Measurements from ENCODE around the gene PTCRA. TPM values are rescaled to one million over a fixed set of nuclear protein-coding genes. Genes with fewer than 3 reads are reported as not detected.

The PTCRA gene
- total and polyA plus RNA-seq, 4 donors: 0.37 to 5.5 (median 4.0) TPM

DNA sequence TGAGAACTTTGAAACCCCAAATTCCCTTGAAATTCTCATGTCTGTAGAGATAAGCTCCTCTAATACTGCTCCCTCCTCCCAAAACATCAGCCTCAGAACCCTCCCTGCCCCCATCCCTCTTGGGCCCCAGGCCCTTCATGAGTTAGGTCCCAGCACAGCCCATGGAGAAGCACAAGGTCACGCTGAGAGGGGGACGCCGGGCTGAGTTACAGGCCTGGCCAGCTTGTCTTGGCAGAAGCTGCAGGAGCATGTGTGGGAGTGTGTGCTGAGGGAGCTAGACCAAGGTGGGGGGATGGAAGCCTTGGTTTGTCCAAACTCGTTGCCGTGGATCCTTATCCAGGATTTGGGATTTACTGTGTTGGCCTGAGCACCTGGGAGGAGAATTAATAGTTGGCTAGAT lies 8.5 kb upstream of the PTCRA start:
- Histone ChIP-seq H3K4me1 (ENCODE audit: control insufficient read depth in 5 of 5, insufficient read depth in 5 of 5, low read length in 5 of 5) (peaks cover 0 to 8% (median 1%) of the 10 kb centered on the region in 5 donors), H3K9me3 (ENCODE audit: control insufficient read depth in 4 of 4, insufficient read depth in 3 of 4, low read length in 3 of 4) (no peaks in the 10 kb centered on the region), H3K9ac (ENCODE audit: insufficient read depth in 1 of 2, low read length in 2 of 2) (no peak overlapping the region), H3K36me3 (ENCODE audit: control insufficient read depth in 4 of 4, insufficient read depth in 4 of 4, low read length in 4 of 4) (no peaks in the 10 kb centered on the region), H3K4me3 (no peak overlapping the region), H3K27ac (ENCODE audit: low read depth in 1 of 2, low read length in 1 of 2) (no peak overlapping the region), H3K27me3 (ENCODE audit: control insufficient read depth in 3 of 3, insufficient read depth in 3 of 3, low read length in 2 of 3) (no peaks in the 10 kb centered on the region)
- no peak for DNase-seq
- no peak for ATAC-seq (ENCODE audit: insufficient read depth, low FRiP score)
- 77 to 89% methylated on average over 5 of the region's 5 CpGs for WGBS, 2 donors
- TF ChIP-seq, protein P1, sequence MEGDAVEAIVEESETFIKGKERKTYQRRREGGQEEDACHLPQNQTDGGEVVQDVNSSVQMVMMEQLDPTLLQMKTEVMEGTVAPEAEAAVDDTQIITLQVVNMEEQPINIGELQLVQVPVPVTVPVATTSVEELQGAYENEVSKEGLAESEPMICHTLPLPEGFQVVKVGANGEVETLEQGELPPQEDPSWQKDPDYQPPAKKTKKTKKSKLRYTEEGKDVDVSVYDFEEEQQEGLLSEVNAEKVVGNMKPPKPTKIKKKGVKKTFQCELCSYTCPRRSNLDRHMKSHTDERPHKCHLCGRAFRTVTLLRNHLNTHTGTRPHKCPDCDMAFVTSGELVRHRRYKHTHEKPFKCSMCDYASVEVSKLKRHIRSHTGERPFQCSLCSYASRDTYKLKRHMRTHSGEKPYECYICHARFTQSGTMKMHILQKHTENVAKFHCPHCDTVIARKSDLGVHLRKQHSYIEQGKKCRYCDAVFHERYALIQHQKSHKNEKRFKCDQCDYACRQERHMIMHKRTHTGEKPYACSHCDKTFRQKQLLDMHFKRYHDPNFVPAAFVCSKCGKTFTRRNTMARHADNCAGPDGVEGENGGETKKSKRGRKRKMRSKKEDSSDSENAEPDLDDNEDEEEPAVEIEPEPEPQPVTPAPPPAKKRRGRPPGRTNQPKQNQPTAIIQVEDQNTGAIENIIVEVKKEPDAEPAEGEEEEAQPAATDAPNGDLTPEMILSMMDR (IDR thresholded peaks at IDR 0.05; ENCODE audit: control extremely low read depth, extremely low read depth): no peak

DNA sequence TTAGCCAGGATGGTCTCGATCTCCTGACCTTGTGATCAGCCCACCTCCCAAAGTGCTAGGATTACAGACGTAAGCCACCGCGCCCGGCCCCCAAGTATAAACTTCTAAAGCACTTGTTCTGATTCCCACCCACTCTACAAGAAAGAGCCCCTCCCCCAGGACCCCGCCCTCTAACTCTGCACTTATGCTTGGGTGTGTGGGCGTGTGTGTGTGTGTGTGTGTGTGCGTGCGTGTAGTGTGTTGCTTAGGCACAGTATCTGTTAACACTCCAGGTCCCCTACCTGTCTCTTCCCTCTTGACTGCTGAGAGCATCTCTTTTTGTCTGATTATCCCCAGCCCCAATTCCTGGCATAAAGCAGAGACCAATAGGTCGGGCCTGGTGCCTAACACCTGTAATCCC lies 6.0 kb upstream of the PTCRA start:
- no peaks in the 10 kb centered on the region for H3K27me3 ChIP-seq (ENCODE audit: control insufficient read depth in 3 of 3, insufficient read depth in 3 of 3, low read length in 2 of 3)
- TF ChIP-seq, protein P1 (IDR thresholded peaks at IDR 0.05; ENCODE audit: control extremely low read depth, extremely low read depth): no peak
- H3K9me3 ChIP-seq (ENCODE audit: control insufficient read depth in 4 of 4, insufficient read depth in 3 of 4, low read length in 3 of 4): no peaks in the 10 kb centered on the region
- WGBS, 2 donors: 88% methylated on average over 10 of the region's 10 CpGs
- ATAC-seq (ENCODE audit: insufficient read depth, low FRiP score) (no peak), DNase-seq (no peak)
- H3K4me1 ChIP-seq (ENCODE audit: control insufficient read depth in 5 of 5, insufficient read depth in 5 of 5, low read length in 5 of 5): peaks cover 0 to 1% (median 0%) of the 10 kb centered on the region in 5 donors
- H3K4me3 ChIP-seq: no peak overlapping the region
- no peak overlapping the region for H3K27ac ChIP-seq (ENCODE audit: low read depth in 1 of 2, low read length in 1 of 2)
- H3K36me3 ChIP-seq (ENCODE audit: control insufficient read depth in 4 of 4, insufficient read depth in 4 of 4, low read length in 4 of 4): no peaks in the 10 kb centered on the region
- no peak overlapping the region for H3K9ac ChIP-seq (ENCODE audit: insufficient read depth in 1 of 2, low read length in 2 of 2)

DNA sequence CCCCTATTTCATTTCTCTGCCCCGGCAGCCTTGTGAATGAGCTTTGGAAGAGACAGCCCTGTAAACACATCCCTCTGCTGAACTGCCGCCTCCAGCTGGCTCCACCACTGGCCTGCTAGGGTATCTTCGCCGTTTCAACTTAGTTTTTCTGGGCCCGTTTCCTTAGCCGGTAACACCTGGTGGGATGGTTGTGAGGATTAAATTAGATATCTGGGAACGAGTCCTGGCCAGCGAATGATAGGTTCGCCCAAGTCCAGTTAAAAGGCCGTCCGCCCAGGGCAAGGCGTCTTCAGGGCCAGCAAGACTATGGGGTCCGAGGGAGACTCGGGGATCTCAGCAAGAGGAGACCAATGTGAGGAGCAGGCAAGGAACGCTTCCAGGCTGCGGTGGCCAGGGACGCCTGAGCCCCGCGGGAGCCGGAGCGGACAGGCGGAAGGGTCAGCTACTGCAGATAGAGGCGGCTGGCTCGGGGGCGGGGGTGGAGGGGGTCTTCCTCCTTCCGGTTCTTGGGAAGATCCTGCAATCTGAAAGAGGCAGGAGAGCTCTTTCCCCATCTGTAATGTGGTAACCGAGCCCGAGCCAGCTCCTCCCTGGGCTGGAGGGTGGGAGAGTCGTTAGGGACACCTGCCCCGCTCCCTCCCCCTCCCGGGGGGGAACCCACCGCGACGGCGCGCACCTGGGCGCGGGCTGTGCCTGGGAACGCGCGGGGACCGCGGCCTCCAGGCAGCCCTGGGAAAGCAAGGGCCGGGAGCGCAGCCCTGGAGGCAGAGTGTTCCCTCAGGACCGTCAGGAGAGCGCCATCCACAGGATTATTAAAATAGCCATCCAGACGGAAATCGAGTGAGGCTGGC lies 4.5 kb upstream of the PTCRA start:
- no peak overlapping the region for H3K4me3 ChIP-seq
- ATAC-seq (ENCODE audit: insufficient read depth, low FRiP score): no peak
- TF ChIP-seq, protein P1 (IDR thresholded peaks at IDR 0.05; ENCODE audit: control extremely low read depth, extremely low read depth): no peak
- DNase-seq: peak; percentile 27 to 50 (median 49)
- H3K9ac ChIP-seq (ENCODE audit: insufficient read depth in 1 of 2, low read length in 2 of 2): peak overlapping the region; percentile 46 to 58
- H3K4me1 ChIP-seq (ENCODE audit: control insufficient read depth in 5 of 5, insufficient read depth in 5 of 5, low read length in 5 of 5): peaks cover 0 to 1% (median 0%) of the 10 kb centered on the region in 5 donors
- no peaks in the 10 kb centered on the region for H3K9me3 ChIP-seq (ENCODE audit: control insufficient read depth in 4 of 4, insufficient read depth in 3 of 4, low read length in 3 of 4)
- WGBS, 2 donors: 17 to 20% methylated on average over 48 to 49 of the region's 49 CpGs
- no peaks in the 10 kb centered on the region for H3K36me3 ChIP-seq (ENCODE audit: control insufficient read depth in 4 of 4, insufficient read depth in 4 of 4, low read length in 4 of 4)
- H3K27me3 ChIP-seq (ENCODE audit: control insufficient read depth in 3 of 3, insufficient read depth in 3 of 3, low read length in 2 of 3): no peaks in the 10 kb centered on the region
- no peak overlapping the region for H3K27ac ChIP-seq (ENCODE audit: low read depth in 1 of 2, low read length in 1 of 2)
